ENCODE results near the gene UNC45A. TPM values are rescaled to one million over a fixed set of nuclear protein-coding genes. Genes with fewer than 3 reads are reported as not detected.
A peak's percentile ranks its signal among the peaks of the same experiment; 100 is the strongest.

UNC45A gene
- polyA plus RNA-seq, 1 experiment, result 63.3 TPM

GRCh38 chr15:90932660-90932991 lies 2.5 kb upstream of the UNC45A start:
- POLR2A ChIA-PET, result interaction anchor here (0.9 kb wide), 1 partner anchor 10 kb away, joined by 3 read pairs; no protein-coding TSS in a partner anchor
- TF ChIP-seq CTCF (IDR thresholded peaks at IDR 0.05; ENCODE audit: low read depth, low read length), result no peak
- CTCF ChIA-PET, result interaction anchor here (0.5 to 7.4 kb wide), 34 partner anchors 10 to 1870 kb away, joined by 3 to 98 read pairs (median 5); partner anchors contain the start of genes BLM, FES, MAN2A2 and RCCD1
- 0 out of 2 replicates have a peak overlapping the region, but pooled peaks have one; percentile 17 for H3K4me3 ChIP-seq (ENCODE audit: low read depth, low read length)
- H3K27ac ChIP-seq (ENCODE audit: low read depth, low read length), result no peak overlapping the region
- H3K27me3 ChIP-seq (ENCODE audit: control insufficient read depth, insufficient read depth, low read length), result no peaks in the 10 kb centered on the region
- no peaks in the 10 kb centered on the region; the same call in 1 of the 2 replicates for H3K9me3 ChIP-seq (ENCODE audit: control insufficient read depth, insufficient read depth, low read length)
- no peak for DNase-seq (ENCODE audit: low read depth, low spot score)

GRCh38 chr15:90933301-90933700 lies 1.8 kb upstream of the UNC45A start:
- DNase-seq (ENCODE audit: low read depth, low spot score), result no peak
- POLR2A ChIA-PET, result no interaction called here

GRCh38 chr15:90934256-90934948 lies 683 bp upstream of the UNC45A start:
- Histone ChIP-seq H3K9me3 (ENCODE audit: control insufficient read depth, insufficient read depth, low read length) (no peaks in the 10 kb centered on the region; the same call in 1 of the 2 replicates), H3K4me3 (ENCODE audit: low read depth, low read length) (peak overlapping the region; percentile 83), H3K27me3 (ENCODE audit: control insufficient read depth, insufficient read depth, low read length) (no peaks in the 10 kb centered on the region), H3K27ac (ENCODE audit: low read depth, low read length) (no peak overlapping the region)
- CTCF ChIA-PET, result interaction anchor here (0.6 to 7.4 kb wide), 30 partner anchors 9 to 1570 kb away, joined by 3 to 98 read pairs (median 4); partner anchors contain the start of genes MAN2A2 and RCCD1
- POLR2A ChIA-PET, result interaction anchor here (1.0 to 2.2 kb wide), 4 partner anchors 17 to 45 kb away, joined by 3 to 19 read pairs (median 6); partner anchors contain the start of genes MAN2A2 and RCCD1
- DNase-seq (ENCODE audit: low read depth, low spot score), result peak; percentile 53
- peak; percentile 93 for TF ChIP-seq CTCF (IDR thresholded peaks at IDR 0.05; ENCODE audit: low read depth, low read length)

More at GRCh38 chr15:90933301-90933700, 1.8 kb upstream of the UNC45A start:
- CTCF ChIA-PET, result interaction anchor here (0.8 to 7.4 kb wide), 24 partner anchors 7 to 613 kb away, joined by 3 to 98 read pairs (median 6); partner anchors contain the start of genes BLM, FES, MAN2A2 and RCCD1
- no peak overlapping the region for H3K4me3 ChIP-seq (ENCODE audit: low read depth, low read length)
- no peaks in the 10 kb centered on the region for H3K27me3 ChIP-seq (ENCODE audit: control insufficient read depth, insufficient read depth, low read length)
- TF ChIP-seq CTCF (IDR thresholded peaks at IDR 0.05; ENCODE audit: low read depth, low read length), result no peak
- H3K27ac ChIP-seq (ENCODE audit: low read depth, low read length), result no peak overlapping the region
- no peaks in the 10 kb centered on the region; the same call in 1 of the 2 replicates for H3K9me3 ChIP-seq (ENCODE audit: control insufficient read depth, insufficient read depth, low read length)

GRCh38 chr15:90936823-90937222 lies 1.7 kb downstream of the UNC45A start:
- no peak for DNase-seq (ENCODE audit: low read depth, low spot score)
- Histone ChIP-seq H3K27me3 (ENCODE audit: control insufficient read depth, insufficient read depth, low read length) (no peaks in the 10 kb centered on the region), H3K27ac (ENCODE audit: low read depth, low read length) (no peak overlapping the region), H3K9me3 (ENCODE audit: control insufficient read depth, insufficient read depth, low read length) (no peaks in the 10 kb centered on the region; the same call in 1 of the 2 replicates), H3K4me3 (ENCODE audit: low read depth, low read length) (no peak overlapping the region)
- TF ChIP-seq CTCF (IDR thresholded peaks at IDR 0.05; ENCODE audit: low read depth, low read length), result no peak
- CTCF ChIA-PET, result interaction anchor here (4.9 kb wide), 1 partner anchor 20 kb away, joined by 64 read pairs; the partner anchor contains the start of gene RCCD1
- POLR2A ChIA-PET, result interaction anchor here (2.2 kb wide), 1 partner anchor 17 kb away, joined by 19 read pairs; the partner anchor contains the start of gene RCCD1

GRCh38 chr15:90938261-90938660 lies 3.2 kb downstream of the UNC45A start:
- H3K4me3 ChIP-seq (ENCODE audit: low read depth, low read length), result no peak overlapping the region
- ChIA-PET POLR2A (no interaction called here), CTCF (interaction anchor here (4.1 kb wide), 1 partner anchor 18 kb away, joined by 30 read pairs; no protein-coding TSS in a partner anchor)
- H3K27me3 ChIP-seq (ENCODE audit: control insufficient read depth, insufficient read depth, low read length), result no peaks in the 10 kb centered on the region
- no peak for DNase-seq (ENCODE audit: low read depth, low spot score)
- no peaks in the 10 kb centered on the region; the same call in 1 of the 2 replicates for H3K9me3 ChIP-seq (ENCODE audit: control insufficient read depth, insufficient read depth, low read length)
- TF ChIP-seq CTCF (IDR thresholded peaks at IDR 0.05; ENCODE audit: low read depth, low read length), result no peak
- no peak overlapping the region for H3K27ac ChIP-seq (ENCODE audit: low read depth, low read length)
